B cell (primary cell): ENCODE results near the gene ATXN2. TPM values are rescaled to one million over a fixed set of nuclear protein-coding genes. Genes with fewer than 3 reads are reported as not detected.

Source experiments
- ATAC-seq: fragments of 200-7000 bp; cut with Tn5 transposase; one replicate; pipeline ENCODE4 v1.10.0; 2021; ENCODE audit warnings: low read depth, mild to moderate bottlenecking, moderate number of reproducible peaks, moderate library complexity
- CTCF ChIA-PET: fragments of 350-600 bp; sonication (Branson Sonifier 250); formaldehyde crosslinking; loops from one replicate; lab custom pipeline; 2021; ENCODE audit warnings: antibody characterized with exemption, inconsistent platforms; lab: Charles Lee
- POLR2A ChIA-PET: fragments of 350-600 bp; sonication (Branson Sonifier 250); formaldehyde crosslinking; loops from one replicate; lab custom pipeline; 2021; ENCODE audit warnings: antibody characterized with exemption; lab: Charles Lee
- DNase-seq: peaks from one replicate; pipeline ENCODE4 v3.0.0; 2013
- H2AFZ ChIP-seq: 2 replicates; pipeline ENCODE4 v1.6.1; 2012; ENCODE audit warnings: mild to moderate bottlenecking, low read depth, low read length; ENCODE audit not compliant: insufficient read depth, poor library complexity, severe bottlenecking
- H3K27ac ChIP-seq, 2 donors: 1 replicate in 1 of 2; 2 replicates in 1 of 2; pipeline ENCODE4 v1.5.1; 2012 to 2013; ENCODE audit warnings: low read length in 2 of 2, mild to moderate bottlenecking in 2 of 2, moderate library complexity in 1 of 2
- H3K27me3 ChIP-seq, 4 experiments: fragments of 200-600 bp in 1 of 4; sonication (generic) in 1 of 4; replicated peaks in 1 of 4; 1 replicate in 2 of 4; 2 replicates in 2 of 4; pipeline versions ENCODE4 v1.6.1 to v1.7.0; 2013 to 2016; ENCODE audit warnings: low read length in 3 of 4, mild to moderate bottlenecking in 2 of 4, mixed read lengths in 1 of 4, moderate library complexity in 1 of 4; ENCODE audit not compliant: insufficient read depth in 4 of 4, control insufficient read depth in 3 of 4; ENCODE audit errors: control extremely low read depth in 1 of 4
- H3K36me3 ChIP-seq, 2 experiments: replicated peaks in 1 of 2; 1 replicate in 1 of 2; 2 replicates in 1 of 2; pipeline versions ENCODE4 v1.6.1 to v1.7.1; 2013; ENCODE audit warnings: low read length in 1 of 2; ENCODE audit not compliant: insufficient read depth in 2 of 2, control insufficient read depth in 1 of 2; ENCODE audit errors: control extremely low read depth in 1 of 2, extremely low read depth in 1 of 2
- H3K4me1 ChIP-seq, 2 donors: fragments of 200-600 bp in 1 of 2; sonication (generic) in 1 of 2; 1 replicate in 1 of 2; 2 replicates in 1 of 2; pipeline versions ENCODE4 v1.5.1 to v1.6.1; 2013 to 2017; ENCODE audit warnings: low read length in 2 of 2; ENCODE audit not compliant: control insufficient read depth in 2 of 2, insufficient read depth in 2 of 2
- H3K4me2 ChIP-seq: replicated peaks from 2 replicates; pipeline ENCODE3; 2012; ENCODE audit warnings: mild to moderate bottlenecking, low read depth, low read length; ENCODE audit not compliant: poor library complexity, severe bottlenecking
- H3K4me3 ChIP-seq, 5 experiments: fragments of 200-600 bp in 1 of 5; sonication (generic) in 1 of 5; 1 replicate in 3 of 5; 2 replicates in 2 of 5; pipeline versions ENCODE4 v1.5.1 to v1.7.0; 2011 to 2016; ENCODE audit warnings: low read length in 4 of 5, mild to moderate bottlenecking in 4 of 5, low read depth in 2 of 5, control low read depth in 1 of 5, moderate library complexity in 1 of 5; ENCODE audit not compliant: insufficient read depth in 1 of 5; ENCODE audit errors: control extremely low read depth in 1 of 5, extremely low read depth in 1 of 5
- H3K79me2 ChIP-seq: fragments of 200-600 bp; sonication (generic); one replicate; pipeline ENCODE4 v1.6.0; 2016; ENCODE audit warnings: low read length; ENCODE audit not compliant: control insufficient read depth, insufficient read depth
- H3K9ac ChIP-seq: fragments of 200-600 bp; sonication (generic); 2 replicates; pipeline ENCODE4 v1.6.1; 2017; ENCODE audit warnings: mild to moderate bottlenecking, low read length, moderate library complexity
- H3K9me3 ChIP-seq, 3 donors: one replicate each; pipeline versions ENCODE4 v1.6.1 to v1.7.1; 2013; ENCODE audit warnings: low read length in 2 of 3; ENCODE audit not compliant: control insufficient read depth in 2 of 3, insufficient read depth in 1 of 3; ENCODE audit errors: control extremely low read depth in 1 of 3
- H4K20me1 ChIP-seq: 2 replicates; pipeline ENCODE4 v1.6.0; 2012; ENCODE audit warnings: mild to moderate bottlenecking, low read length; ENCODE audit not compliant: insufficient read depth, control insufficient read depth, poor library complexity, severe bottlenecking
- H3K27ac Mint-ChIP-seq: one replicate; pipeline ENCODE4 v1.8.0; 2021; ENCODE audit warnings: mixed read lengths
- H3K27me3 Mint-ChIP-seq: one replicate; pipeline ENCODE4 v1.8.0; 2021; ENCODE audit warnings: mixed read lengths
- H3K4me1 Mint-ChIP-seq: one replicate; pipeline ENCODE4 v1.8.0; 2021; ENCODE audit warnings: mixed read lengths
- H3K4me3 Mint-ChIP-seq: one replicate; pipeline ENCODE4 v1.8.0; 2021; ENCODE audit warnings: mixed read lengths
- H3K9me3 Mint-ChIP-seq: one replicate; pipeline ENCODE4 v1.8.0; 2022; ENCODE audit warnings: mixed read lengths; ENCODE audit not compliant: insufficient read depth
- CTCF ChIP-seq: fragments of 200-600 bp; IDR thresholded peaks from one replicate; pipeline ENCODE4 v1.8.0; 2022; ENCODE audit warnings: antibody characterized with exemption, mild to moderate bottlenecking
- EZH2 ChIP-seq: IDR thresholded peaks from 2 replicates; pipeline ENCODE4 v1.6.1; 2012; ENCODE audit warnings: borderline replicate concordance, low read depth, mild to moderate bottlenecking, moderate library complexity, low read length; ENCODE audit not compliant: insufficient read depth, poor library complexity, severe bottlenecking
- WGBS: methylation state at CpG from one replicate; pipeline ENCODE4 v1.1.5; 2013; ENCODE audit warnings: missing lambda C conversion rate; ENCODE audit not compliant: insufficient coverage; 5-methylcytosine and 5-hydroxymethylcytosine counted together
- intact Hi-C: fragments of 100-400 bp; cut with micrococcal nuclease; formaldehyde crosslinking; loops from one replicate; pipeline ENCODE4 v1.10.0; 2022
- polyA plus RNA-seq: library from polyadenylated mRNA; depleted of rRNA; stranded (reverse); fragments of >200 nt; gene quantifications from 2 replicates; pipeline ENCODE4 v1.2.3, GENCODE V29; 2012
- total RNA-seq, 2 donors: library from RNA; stranded (reverse); fragments of 120-200 nt in 1 of 2; gene quantifications; 1 replicate in 1 of 2; 2 replicates in 1 of 2; pipeline versions ENCODE4 v1.2.3 to v1.2.4, GENCODE V29; 2013 to 2022

Gene ATXN2
- total and polyA plus RNA-seq, 2 donors (not counting 1 experiment from before 2014, with no cell fraction given): 28.2 to 83.8 TPM

- peak; percentile 4 for DNase-seq
- no peaks in the 10 kb centered on the region for H3K9me3 Mint-ChIP-seq
- 91% methylated on average over 8 of the region's 8 CpGs for WGBS
- TF ChIP-seq EZH2 (no peak), CTCF (no peak)
- ChIA-PET CTCF (interaction anchor here (42.0 kb wide), 1 partner anchor 37 kb away, joined by 1472 read pairs; the partner anchor contains the start of gene SH2B3), POLR2A (no interaction called here)
- H3K4me3 Mint-ChIP-seq: no peak overlapping the region
- Histone ChIP-seq H3K27ac (no peak overlapping the region), H3K4me1 (peaks cover 59 to 93% of the 10 kb centered on the region in 2 donors), H3K4me3 (no peak overlapping the region), H4K20me1 (peaks cover 74% of the 10 kb centered on the region), H3K4me2 (no peak overlapping the region), H3K36me3 (peaks cover 0 to 22% of the 10 kb centered on the region in 2 experiments), H3K27me3 (no peaks in the 10 kb centered on the region), H3K9me3 (no peaks in the 10 kb centered on the region), H2AFZ (no peak overlapping the region), H3K9ac (no peak overlapping the region), H3K79me2 (peaks cover 95% of the 10 kb centered on the region)
- intact Hi-C loops: no loop called here
- peak overlapping the region; percentile 46 for H3K27ac Mint-ChIP-seq
- ATAC-seq: no peak
- peaks cover 83% of the 10 kb centered on the region for H3K4me1 Mint-ChIP-seq
- no peaks in the 10 kb centered on the region for H3K27me3 Mint-ChIP-seq
Measured at GRCh38 chr12:111440152-111440551, 159.0 kb downstream of the ATXN2 start.

- intact Hi-C loops: loop anchor here (10.0 kb wide), 1 partner anchor 1765 kb away; no protein-coding TSS in a partner anchor
- Histone ChIP-seq H3K4me2 (no peak overlapping the region), H3K27ac (no peak overlapping the region), H3K79me2 (peaks cover 99% of the 10 kb centered on the region), H2AFZ (no peak overlapping the region), H3K9ac (no peak overlapping the region), H3K4me1 (peaks cover 61 to 93% of the 10 kb centered on the region in 2 donors), H3K9me3 (no peaks in the 10 kb centered on the region), H3K36me3 (peaks cover 0 to 22% of the 10 kb centered on the region in 2 experiments), H3K4me3 (no peak overlapping the region), H4K20me1 (peaks cover 73% of the 10 kb centered on the region), H3K27me3 (no peaks in the 10 kb centered on the region)
- ATAC-seq: no peak
- 43% methylated on average over 2 of the region's 5 CpGs for WGBS
- Mint-ChIP-seq H3K4me3 (no peak overlapping the region), H3K4me1 (peaks cover 83% of the 10 kb centered on the region), H3K27ac (peak overlapping the region; percentile 46), H3K9me3 (no peaks in the 10 kb centered on the region), H3K27me3 (no peaks in the 10 kb centered on the region)
- POLR2A ChIA-PET: no interaction called here
- TF ChIP-seq CTCF (no peak), EZH2 (no peak)
- DNase-seq: no peak
- CTCF ChIA-PET: interaction anchor here (42.0 kb wide), 1 partner anchor 37 kb away, joined by 1472 read pairs; the partner anchor contains the start of gene SH2B3
Measured at GRCh38 chr12:111439657-111440151, 159.4 kb downstream of the ATXN2 start.
